Measurements from ENCODE around the gene PTPRH. TPM values are rescaled to one million over a fixed set of nuclear protein-coding genes. Genes with fewer than 3 reads are reported as not detected.

The PTPRH gene
- polyA plus RNA-seq, 1 donor from 2014 or later = 0.54 TPM

DNA sequence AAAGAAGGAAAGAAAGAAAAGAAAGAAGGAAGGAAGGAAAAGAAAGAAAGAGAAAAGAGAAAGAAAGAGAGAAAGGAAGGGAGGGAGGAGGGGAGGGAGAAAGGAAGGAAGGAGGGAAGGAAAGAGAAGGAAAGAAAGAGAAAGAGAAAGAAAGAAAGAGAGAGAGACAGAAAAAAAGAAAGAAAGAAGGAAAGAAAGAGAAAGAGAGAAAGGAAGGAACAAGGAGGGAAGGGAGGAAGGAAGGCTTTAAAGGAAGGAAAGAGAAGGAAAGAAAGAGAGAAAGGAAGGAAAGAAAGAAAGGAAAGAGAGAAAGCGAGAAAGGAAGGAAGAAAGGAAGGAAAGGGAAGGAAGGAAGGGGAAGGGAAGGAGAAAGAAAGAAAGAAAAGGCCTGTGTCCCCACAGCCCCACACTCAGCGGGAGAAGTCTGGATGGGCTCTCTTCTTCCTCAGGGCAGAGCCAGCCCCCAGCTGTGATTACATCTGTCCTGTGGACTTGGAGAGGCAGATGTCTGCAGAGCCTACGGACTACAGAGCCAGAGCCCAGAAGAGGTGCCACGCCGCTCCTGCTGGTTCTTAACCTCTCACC is 9.6 kb downstream of the PTPRH start:
- Histone ChIP-seq H3K9me2 (ENCODE audit: insufficient read depth, low read length) (no peaks in the 10 kb centered on the region), H3K4me3 (ENCODE audit: low read length) (no peak overlapping the region), H3K9me3 (ENCODE audit: low read length) (no peaks in the 10 kb centered on the region), H4K20me1 (ENCODE audit: insufficient read depth) (no peaks in the 10 kb centered on the region), H3K9ac (ENCODE audit: low read length) (no peak overlapping the region), H3K27me3 (ENCODE audit: insufficient read depth, low read depth, low read length) (no peaks in the 10 kb centered on the region), H3K27ac (ENCODE audit: low read length) (no peak overlapping the region), H3K79me2 (replicated peaks; ENCODE audit: insufficient read depth, low read length) (no peaks in the 10 kb centered on the region), H3K36me3 (ENCODE audit: insufficient read depth, low read length) (no peaks in the 10 kb centered on the region), H2AFZ (ENCODE audit: low read depth, low read length) (no peak overlapping the region), H3F3A (ENCODE audit: insufficient read depth, low read length, poor library complexity, severe bottlenecking) (no peaks in the 10 kb centered on the region), H3K4me2 (ENCODE audit: low read length) (no peak overlapping the region)
- TF ChIP-seq RAD21 (conservative IDR thresholded peaks at IDR 0.05) (no peak), EP300 (conservative IDR thresholded peaks at IDR 0.05; ENCODE audit: poor library complexity, severe bottlenecking) (no peak), EZH2 (IDR thresholded peaks at IDR 0.05; ENCODE audit: borderline replicate concordance, insufficient read depth, low read length, poor library complexity, severe bottlenecking) (no peak), POLR2AphosphoS5 (IDR thresholded peaks at IDR 0.05) (no peak)
- TF ChIP-seq, protein P1, sequence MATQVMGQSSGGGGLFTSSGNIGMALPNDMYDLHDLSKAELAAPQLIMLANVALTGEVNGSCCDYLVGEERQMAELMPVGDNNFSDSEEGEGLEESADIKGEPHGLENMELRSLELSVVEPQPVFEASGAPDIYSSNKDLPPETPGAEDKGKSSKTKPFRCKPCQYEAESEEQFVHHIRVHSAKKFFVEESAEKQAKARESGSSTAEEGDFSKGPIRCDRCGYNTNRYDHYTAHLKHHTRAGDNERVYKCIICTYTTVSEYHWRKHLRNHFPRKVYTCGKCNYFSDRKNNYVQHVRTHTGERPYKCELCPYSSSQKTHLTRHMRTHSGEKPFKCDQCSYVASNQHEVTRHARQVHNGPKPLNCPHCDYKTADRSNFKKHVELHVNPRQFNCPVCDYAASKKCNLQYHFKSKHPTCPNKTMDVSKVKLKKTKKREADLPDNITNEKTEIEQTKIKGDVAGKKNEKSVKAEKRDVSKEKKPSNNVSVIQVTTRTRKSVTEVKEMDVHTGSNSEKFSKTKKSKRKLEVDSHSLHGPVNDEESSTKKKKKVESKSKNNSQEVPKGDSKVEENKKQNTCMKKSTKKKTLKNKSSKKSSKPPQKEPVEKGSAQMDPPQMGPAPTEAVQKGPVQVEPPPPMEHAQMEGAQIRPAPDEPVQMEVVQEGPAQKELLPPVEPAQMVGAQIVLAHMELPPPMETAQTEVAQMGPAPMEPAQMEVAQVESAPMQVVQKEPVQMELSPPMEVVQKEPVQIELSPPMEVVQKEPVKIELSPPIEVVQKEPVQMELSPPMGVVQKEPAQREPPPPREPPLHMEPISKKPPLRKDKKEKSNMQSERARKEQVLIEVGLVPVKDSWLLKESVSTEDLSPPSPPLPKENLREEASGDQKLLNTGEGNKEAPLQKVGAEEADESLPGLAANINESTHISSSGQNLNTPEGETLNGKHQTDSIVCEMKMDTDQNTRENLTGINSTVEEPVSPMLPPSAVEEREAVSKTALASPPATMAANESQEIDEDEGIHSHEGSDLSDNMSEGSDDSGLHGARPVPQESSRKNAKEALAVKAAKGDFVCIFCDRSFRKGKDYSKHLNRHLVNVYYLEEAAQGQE (IDR thresholded peaks at IDR 0.05; ENCODE audit: borderline replicate concordance) = no peak

DNA sequence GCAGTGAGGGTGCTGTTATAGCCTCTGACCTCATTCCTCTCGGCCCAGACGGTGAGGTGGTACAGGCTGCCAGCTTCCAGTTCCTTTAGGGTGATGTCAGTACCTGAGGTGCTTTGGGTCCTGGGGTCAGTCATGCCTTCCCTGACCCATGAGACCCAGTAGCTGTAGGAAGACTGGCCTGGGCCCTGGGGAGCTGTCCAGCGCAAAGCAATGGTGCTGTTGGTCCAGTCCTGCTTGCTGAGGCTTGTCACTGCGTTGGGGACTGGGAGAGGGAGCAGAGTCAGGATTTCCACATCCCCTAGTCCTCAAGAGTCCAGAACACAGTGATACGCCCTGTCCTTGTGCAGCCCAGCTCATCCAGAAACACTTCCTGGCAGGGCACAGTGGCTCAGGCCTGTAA is 10.7 kb downstream of the PTPRH start:
- Histone ChIP-seq H3K4me2 (ENCODE audit: low read length) (no peak overlapping the region), H3K79me2 (replicated peaks; ENCODE audit: insufficient read depth, low read length) (no peaks in the 10 kb centered on the region), H3F3A (ENCODE audit: insufficient read depth, low read length, poor library complexity, severe bottlenecking) (no peaks in the 10 kb centered on the region), H3K9me3 (ENCODE audit: low read length) (no peaks in the 10 kb centered on the region), H4K20me1 (ENCODE audit: insufficient read depth) (no peaks in the 10 kb centered on the region), H3K27me3 (ENCODE audit: insufficient read depth, low read depth, low read length) (no peaks in the 10 kb centered on the region), H3K9me2 (ENCODE audit: insufficient read depth, low read length) (no peaks in the 10 kb centered on the region), H3K9ac (ENCODE audit: low read length) (no peak overlapping the region), H3K27ac (ENCODE audit: low read length) (no peak overlapping the region), H3K36me3 (ENCODE audit: insufficient read depth, low read length) (no peaks in the 10 kb centered on the region), H3K4me3 (ENCODE audit: low read length) (no peak overlapping the region), H2AFZ (ENCODE audit: low read depth, low read length) (no peak overlapping the region)
- no peak for TF ChIP-seq TAF1 (IDR thresholded peaks at IDR 0.05; ENCODE audit: low read depth)

DNA sequence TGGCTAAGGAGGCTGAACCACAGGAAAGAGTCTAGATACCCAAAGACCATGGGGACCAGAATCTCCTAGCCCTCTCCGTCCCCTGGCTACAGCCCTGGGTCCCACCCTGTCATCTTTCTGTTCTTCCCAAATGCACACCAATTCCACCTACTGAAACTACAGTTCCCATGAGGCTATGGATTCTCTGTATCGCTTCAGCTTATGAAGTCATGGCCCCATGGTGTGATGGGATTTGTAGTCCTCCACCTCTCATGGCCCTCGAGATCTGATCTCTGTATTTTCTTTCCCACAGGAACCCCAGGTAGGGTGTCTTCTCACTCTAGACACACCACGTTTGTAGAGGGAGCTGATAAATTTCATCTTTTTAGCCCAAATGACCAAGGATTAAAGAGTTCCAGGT is 11.8 kb downstream of the PTPRH start:
- no peaks in the 10 kb centered on the region for H3K36me3 ChIP-seq (ENCODE audit: insufficient read depth, low read length)
- no peak overlapping the region for H2AFZ ChIP-seq (ENCODE audit: low read depth, low read length)
- no peaks in the 10 kb centered on the region for H3K9me3 ChIP-seq (ENCODE audit: low read length)
- no peak overlapping the region for H3K4me2 ChIP-seq (ENCODE audit: low read length)
- H4K20me1 ChIP-seq (ENCODE audit: insufficient read depth) = no peaks in the 10 kb centered on the region
- H3K79me2 ChIP-seq (replicated peaks; ENCODE audit: insufficient read depth, low read length) = no peaks in the 10 kb centered on the region
- no peaks in the 10 kb centered on the region for H3K27me3 ChIP-seq (ENCODE audit: insufficient read depth, low read depth, low read length)
- H3K9ac ChIP-seq (ENCODE audit: low read length) = no peak overlapping the region
- TF ChIP-seq SMC3 (conservative IDR thresholded peaks at IDR 0.05; ENCODE audit: poor library complexity) = no peak
- TF ChIP-seq, protein P1 (IDR thresholded peaks at IDR 0.05; ENCODE audit: borderline replicate concordance) = no peak
- TF ChIP-seq EZH2 (IDR thresholded peaks at IDR 0.05; ENCODE audit: borderline replicate concordance, insufficient read depth, low read length, poor library complexity, severe bottlenecking) = no peak
- no peak for TF ChIP-seq RAD21 (conservative IDR thresholded peaks at IDR 0.05)
- TF ChIP-seq TAF1 (IDR thresholded peaks at IDR 0.05; ENCODE audit: low read depth) = no peak
- H3K9me2 ChIP-seq (ENCODE audit: insufficient read depth, low read length) = no peaks in the 10 kb centered on the region
- no peak overlapping the region for H3K27ac ChIP-seq (ENCODE audit: low read length)
- no peaks in the 10 kb centered on the region for H3F3A ChIP-seq (ENCODE audit: insufficient read depth, low read length, poor library complexity, severe bottlenecking)
- H3K4me3 ChIP-seq (ENCODE audit: low read length) = no peak overlapping the region

All from neural cell (in vitro differentiated cells).